GM19397 (cell line): ENCODE measurements around the gene MAP2.
A peak's percentile ranks its signal among the peaks of the same experiment; 100 is the strongest.

Experiments
- ATAC-seq: cut with Tn5 transposase; IDR thresholded peaks from one replicate; pipeline ENCODE4 v1.9.1; 2021; ENCODE audit warnings: mild to moderate bottlenecking, moderate library complexity; ENCODE audit not compliant: unreplicated experiment

MAP2 gene

GRCh38 chr2:209526561-209526960 is 102.7 kb downstream of the MAP2 start:
- peak; percentile 39 for ATAC-seq

GRCh38 chr2:209529579-209529978 is 105.7 kb downstream of the MAP2 start:
- no peak for ATAC-seq

- ATAC-seq = no peak
These were observed 108.5 kb downstream of the MAP2 start for GRCh38 chr2:209532321-209532720.

DNA sequence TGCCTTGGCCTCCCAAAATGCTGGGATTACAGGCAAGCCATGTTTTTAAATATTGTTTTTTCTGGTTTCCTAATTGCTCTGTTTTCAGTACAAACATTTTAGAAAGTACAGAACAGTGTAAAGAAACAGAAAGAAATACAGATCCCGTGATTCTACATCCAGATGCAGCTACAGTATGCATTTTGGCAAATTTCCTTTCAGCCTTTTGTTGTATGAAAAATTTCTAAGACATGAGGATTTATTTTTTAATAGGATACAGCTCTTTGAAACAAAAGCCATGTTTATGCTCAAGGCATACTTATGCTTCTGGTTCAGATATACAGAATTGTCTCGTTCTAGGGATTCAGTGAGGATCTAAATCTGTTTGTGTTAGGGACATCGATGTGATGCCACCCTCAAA is 109.5 kb downstream of the MAP2 start:
- no peak for ATAC-seq

DNA sequence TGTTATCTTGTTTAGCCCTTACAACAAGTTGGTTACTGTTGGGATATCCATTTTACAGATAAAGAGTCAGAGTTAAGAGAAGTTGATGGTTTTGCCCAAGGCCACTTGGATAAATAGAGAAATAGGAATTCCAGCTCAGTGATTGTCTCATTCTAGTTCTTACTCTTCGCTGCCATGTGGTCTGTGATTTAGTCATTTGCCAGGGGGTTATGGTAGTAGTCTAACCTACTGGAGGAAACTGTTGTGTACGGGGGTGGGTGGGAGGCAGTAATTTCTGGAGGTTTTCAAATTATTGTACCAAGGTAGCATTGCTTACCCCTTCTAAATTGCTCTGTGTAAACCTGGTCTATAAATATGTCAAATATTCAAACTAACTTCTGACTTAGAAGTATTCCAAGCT is 110.4 kb downstream of the MAP2 start:
- no peak for ATAC-seq

DNA sequence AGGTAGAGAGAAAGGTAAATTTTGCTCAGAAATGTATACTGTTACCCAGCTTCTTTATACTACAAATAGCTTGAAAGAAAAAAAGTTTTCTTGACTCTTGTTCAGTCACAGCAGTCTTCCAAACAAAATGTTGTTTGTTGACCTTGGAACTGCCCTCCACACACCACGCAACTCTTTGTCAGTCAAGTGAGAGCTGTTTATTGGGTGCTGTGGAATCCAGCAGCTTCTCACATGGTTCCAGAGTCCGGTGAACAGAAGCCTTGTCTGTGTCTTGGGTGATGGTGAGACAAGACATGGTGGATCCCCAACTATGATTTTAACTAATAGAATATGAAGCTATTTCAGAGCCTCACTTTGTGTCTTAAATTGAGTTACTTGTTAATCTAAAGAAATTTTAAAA is 112.5 kb downstream of the MAP2 start:
- no peak for ATAC-seq

DNA sequence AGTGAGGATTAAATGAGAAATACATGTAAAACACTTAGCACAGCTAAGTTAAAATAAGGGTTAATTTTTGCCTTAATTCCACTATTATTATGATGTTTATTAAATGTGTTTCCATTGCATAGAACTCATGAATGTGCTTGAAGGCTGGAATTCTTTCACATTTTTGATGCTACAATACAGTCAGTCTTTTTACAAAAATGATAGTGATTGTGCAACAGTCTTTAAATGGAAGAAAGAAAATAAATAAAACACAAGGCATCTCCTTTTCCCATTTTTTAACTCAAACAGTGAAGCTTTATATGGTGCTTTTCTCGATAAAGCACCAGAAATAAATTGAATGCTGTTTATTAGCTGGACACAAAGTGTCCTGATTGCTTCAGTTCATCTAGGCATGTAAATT is 123.9 kb downstream of the MAP2 start:
- ATAC-seq = no peak

GRCh38 chr2:209549589-209549988 is 125.7 kb downstream of the MAP2 start:
- no peak for ATAC-seq

DNA sequence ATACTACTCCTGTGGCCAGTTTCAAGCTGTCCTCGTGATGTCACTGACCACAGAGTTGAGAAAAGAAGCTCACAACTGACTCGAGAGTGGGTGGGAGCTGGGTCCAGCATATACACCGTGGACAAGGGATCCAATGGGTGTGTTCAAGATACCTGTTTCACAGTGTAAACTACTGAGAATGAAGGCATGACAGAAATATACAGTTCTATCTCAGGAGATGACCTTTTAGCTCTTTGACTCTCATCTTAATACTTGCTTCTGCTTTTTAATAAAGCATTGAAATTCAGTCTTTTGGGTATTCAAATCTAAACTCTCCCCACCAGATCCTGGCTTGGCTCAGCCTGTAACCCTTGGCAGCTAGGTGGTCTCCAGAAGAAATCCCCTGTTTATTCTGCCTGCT is 130.1 kb downstream of the MAP2 start:
- ATAC-seq = no peak

GRCh38 chr2:209556354-209556961 is 132.6 kb downstream of the MAP2 start:
- ATAC-seq = peak; percentile 66

GRCh38 chr2:209560911-209561310 is 137.1 kb downstream of the MAP2 start:
- no peak for ATAC-seq

- no peak for ATAC-seq
These were observed 139.6 kb downstream of the MAP2 start for GRCh38 chr2:209563453-209563852.

DNA sequence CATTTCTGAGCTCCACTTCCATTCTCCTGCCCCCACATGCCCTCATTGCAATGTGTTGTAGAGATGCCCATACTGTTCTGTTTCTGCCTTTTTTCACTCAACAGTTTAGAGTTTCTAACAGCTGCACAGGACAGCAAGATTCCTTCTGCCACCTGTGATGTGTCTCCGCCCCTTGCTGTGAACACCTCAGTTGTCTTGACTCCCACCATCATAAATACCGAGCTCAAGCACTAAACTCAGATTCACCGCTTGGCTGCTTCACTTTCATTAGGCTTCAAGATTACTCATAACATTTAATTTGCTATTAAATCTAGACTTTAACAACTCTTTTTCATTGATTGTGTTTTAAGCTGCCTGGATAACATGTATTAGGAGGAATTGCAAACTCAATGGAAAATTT is 141.0 kb downstream of the MAP2 start:
- ATAC-seq = no peak

GRCh38 chr2:209565896-209566582 is 142.2 kb downstream of the MAP2 start:
- no peak for ATAC-seq

GRCh38 chr2:209570194-209570593 is 146.3 kb downstream of the MAP2 start:
- no peak for ATAC-seq

DNA sequence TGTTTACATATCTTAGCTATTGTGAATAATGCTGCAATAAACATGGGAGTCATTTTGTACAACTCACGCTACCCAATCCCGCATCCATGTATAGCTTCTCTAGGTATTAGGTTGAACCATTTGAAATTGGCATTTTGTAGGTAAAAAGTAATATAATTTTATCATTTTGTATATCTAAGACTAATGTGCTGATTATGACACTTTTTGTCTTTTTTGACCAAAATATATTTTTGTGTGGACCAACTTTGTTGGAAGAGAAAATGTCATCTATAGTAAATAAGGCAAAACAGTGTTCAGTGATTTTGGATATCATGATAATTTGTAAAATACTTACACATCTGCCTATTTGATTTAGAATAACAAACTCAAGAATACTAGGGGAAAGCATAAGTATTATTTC is 150.7 kb downstream of the MAP2 start:
- no peak for ATAC-seq

DNA sequence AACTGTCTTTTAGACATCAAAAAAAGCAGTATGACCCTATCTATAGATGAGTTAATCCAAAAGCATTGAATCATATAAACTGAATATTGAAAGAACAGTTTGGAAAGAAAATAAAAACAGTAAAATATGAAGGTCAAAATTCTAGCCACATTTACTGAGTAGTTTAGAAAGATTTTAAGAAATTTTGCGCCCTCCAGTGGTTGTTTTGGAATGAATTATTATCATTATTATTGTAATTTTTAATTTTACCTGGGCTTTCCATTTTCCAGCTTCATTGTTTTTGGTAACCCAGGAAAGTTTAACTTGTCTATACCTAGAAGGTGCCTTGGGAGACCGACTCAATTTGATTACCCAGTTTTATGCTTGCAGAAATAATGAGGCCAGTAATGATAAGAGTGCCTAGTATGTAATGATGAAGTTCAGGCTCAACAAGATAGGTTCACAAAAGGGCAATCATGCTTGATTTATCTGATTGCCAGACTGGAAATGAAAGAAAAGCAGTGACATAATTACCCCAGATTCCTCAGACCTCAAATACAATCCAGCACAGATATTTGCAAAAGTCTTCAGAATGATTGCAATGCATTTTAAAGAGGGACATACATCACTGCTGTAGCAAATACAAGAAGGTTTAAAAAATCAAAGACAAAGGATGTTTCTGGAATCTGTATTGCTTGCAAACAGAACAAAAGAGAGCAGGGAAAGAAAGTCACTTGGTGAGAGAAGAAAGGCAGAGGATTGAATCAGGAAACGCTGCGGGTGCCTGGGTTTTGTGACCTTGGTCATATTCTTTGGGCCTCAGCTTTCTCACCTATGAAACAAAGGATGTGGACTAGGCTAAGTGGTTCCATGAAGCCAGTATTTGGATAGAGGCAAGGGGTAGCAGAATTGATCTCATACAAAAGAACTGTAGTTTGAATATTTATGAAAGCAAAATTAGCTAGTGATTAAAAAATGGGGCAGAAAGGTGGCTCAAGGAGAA is 153.8 kb downstream of the MAP2 start:
- ATAC-seq = no peak

- no peak for ATAC-seq
These were observed 154.7 kb downstream of the MAP2 start for GRCh38 chr2:209578394-209579001.

GRCh38 chr2:209579230-209579749 is 155.4 kb downstream of the MAP2 start:
- no peak for ATAC-seq

DNA sequence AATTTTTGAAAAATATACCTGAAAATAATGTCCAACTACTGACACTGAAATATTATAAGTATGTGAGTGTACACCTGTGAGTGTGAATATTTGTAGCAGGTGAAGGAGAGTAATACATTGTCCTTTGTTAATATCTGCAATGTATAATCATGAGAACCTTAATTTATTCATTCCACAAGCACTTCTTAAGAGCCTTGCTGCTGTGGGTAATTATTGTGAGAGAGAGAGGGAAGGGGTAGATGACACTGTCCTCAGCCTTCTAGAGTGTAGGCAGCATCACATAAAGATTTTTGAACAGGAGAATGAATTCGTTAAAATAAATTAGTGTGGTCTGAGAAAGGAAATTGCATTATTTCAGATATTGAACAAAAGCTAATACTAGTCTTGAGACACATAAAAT is 157.2 kb downstream of the MAP2 start:
- ATAC-seq = no peak

DNA sequence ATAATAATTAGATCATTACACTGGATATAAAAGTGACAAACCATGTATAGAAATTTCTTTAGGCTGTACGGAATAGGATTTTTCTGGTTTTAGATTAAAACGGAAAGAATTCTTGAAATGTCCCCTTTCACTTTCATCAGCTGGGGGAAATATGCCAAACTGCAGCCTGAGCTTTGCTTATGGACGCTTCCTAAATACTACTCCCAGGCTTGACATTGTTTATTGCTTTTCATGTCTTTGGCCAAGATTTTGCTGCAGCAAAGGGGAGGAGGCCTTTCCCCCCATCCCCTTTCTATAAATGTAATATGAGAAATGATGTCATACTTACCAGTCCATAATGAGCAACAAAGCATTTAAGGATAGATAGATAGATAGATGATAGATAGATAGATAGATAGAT is 158.4 kb downstream of the MAP2 start:
- ATAC-seq = no peak
